K562 (cell line): ENCODE measurements around the gene GPR108. TPM values are rescaled to one million over a fixed set of nuclear protein-coding genes. Genes with fewer than 3 reads are reported as not detected.

Source experiments
- ERF ChIP-seq: fragments of 450-650 bp; formaldehyde crosslinking; IDR thresholded peaks from 2 replicates; pipeline ENCODE4 v1.4.0; 2020; ENCODE audit warnings: mild to moderate bottlenecking, mixed read lengths
- polyA plus RNA-seq, 8 experiments: library from polyadenylated mRNA; depleted of rRNA in 4 of 8; stranded (reverse) in 5 of 8; unstranded in 3 of 8; fragments of >200 nt; fragmentation: Nextera tagmentation in 2 of 8; fragmentation: Illumina TruSeq in 1 of 8; extraction: Ambion mirVana in 2 of 8; extraction: Trizol in 1 of 8; gene quantifications; 2 replicates each; pipeline versions ENCODE4 v1.2.1 to v1.2.3, GENCODE V29; 2011 to 2014; ENCODE audit warnings: inconsistent platforms in 1 of 8, missing spikeins in 1 of 8
- total RNA-seq, 7 experiments: library from RNA; depleted of rRNA in 6 of 7; stranded (reverse); fragments of >200 nt in 6 of 7; fragmentation: Illumina TruSeq in 2 of 7; extraction: Trizol in 2 of 7; gene quantifications; 2 replicates each; pipeline versions ENCODE4 v1.2.1 to v1.2.3, GENCODE V29; 2011 to 2021; ENCODE audit warnings: low replicate concordance in 1 of 7
- TF ChIP-seq, protein P1 (sequence below): sonication (generic); formaldehyde crosslinking; IDR thresholded peaks from 2 replicates; pipeline ENCODE4 v1.8.0; 2023; ENCODE audit warnings: missing genetic modification reagents, mild to moderate bottlenecking, borderline replicate concordance
- TF ChIP-seq, protein P2 (sequence below): fragments of 450-650 bp; formaldehyde crosslinking; conservative IDR thresholded peaks from 2 replicates; pipeline ENCODE4 v1.4.0; 2022; ENCODE audit warnings: mild to moderate bottlenecking, missing genetic modification characterization

GPR108 gene
- total and polyA plus RNA-seq, 9 of the 15 experiments (the other 6 are each of a cell fraction or from before 2014, with no cell fraction given): 2.4 to 33.2 (median 24.4) TPM

DNA sequence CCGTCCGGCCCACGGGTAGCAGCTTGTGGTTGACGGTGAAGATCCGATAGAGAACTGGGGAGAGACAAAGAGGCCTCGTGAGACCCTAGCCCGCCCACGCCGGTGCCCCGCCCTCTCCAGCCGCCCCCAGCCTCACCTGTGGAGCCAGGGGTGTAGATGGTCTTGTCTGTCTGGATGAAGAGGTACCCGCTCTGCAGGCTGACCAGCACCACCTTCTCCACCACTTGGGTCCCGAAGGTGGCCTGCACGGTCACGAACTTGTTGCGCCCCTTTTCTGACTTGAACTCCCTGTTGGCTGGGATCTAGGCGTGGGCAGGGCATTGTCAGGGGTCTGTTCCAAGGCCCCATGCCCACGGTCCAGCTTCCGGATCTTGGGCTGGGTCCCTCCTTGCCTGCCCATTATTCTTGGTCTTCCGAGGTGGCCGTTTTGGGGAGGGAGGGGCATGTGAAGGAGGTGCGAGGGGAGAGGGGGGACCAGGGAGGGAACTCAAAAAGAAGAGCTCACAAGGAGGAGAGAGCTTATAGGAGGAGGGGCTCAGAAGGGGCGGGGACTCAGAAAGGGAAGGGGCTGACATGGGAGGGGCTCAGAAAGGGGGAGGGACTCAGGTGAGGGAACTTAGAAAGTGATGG, 19.2 kb downstream of the GPR108 start (continued):
- TF ChIP-seq, protein P1, sequence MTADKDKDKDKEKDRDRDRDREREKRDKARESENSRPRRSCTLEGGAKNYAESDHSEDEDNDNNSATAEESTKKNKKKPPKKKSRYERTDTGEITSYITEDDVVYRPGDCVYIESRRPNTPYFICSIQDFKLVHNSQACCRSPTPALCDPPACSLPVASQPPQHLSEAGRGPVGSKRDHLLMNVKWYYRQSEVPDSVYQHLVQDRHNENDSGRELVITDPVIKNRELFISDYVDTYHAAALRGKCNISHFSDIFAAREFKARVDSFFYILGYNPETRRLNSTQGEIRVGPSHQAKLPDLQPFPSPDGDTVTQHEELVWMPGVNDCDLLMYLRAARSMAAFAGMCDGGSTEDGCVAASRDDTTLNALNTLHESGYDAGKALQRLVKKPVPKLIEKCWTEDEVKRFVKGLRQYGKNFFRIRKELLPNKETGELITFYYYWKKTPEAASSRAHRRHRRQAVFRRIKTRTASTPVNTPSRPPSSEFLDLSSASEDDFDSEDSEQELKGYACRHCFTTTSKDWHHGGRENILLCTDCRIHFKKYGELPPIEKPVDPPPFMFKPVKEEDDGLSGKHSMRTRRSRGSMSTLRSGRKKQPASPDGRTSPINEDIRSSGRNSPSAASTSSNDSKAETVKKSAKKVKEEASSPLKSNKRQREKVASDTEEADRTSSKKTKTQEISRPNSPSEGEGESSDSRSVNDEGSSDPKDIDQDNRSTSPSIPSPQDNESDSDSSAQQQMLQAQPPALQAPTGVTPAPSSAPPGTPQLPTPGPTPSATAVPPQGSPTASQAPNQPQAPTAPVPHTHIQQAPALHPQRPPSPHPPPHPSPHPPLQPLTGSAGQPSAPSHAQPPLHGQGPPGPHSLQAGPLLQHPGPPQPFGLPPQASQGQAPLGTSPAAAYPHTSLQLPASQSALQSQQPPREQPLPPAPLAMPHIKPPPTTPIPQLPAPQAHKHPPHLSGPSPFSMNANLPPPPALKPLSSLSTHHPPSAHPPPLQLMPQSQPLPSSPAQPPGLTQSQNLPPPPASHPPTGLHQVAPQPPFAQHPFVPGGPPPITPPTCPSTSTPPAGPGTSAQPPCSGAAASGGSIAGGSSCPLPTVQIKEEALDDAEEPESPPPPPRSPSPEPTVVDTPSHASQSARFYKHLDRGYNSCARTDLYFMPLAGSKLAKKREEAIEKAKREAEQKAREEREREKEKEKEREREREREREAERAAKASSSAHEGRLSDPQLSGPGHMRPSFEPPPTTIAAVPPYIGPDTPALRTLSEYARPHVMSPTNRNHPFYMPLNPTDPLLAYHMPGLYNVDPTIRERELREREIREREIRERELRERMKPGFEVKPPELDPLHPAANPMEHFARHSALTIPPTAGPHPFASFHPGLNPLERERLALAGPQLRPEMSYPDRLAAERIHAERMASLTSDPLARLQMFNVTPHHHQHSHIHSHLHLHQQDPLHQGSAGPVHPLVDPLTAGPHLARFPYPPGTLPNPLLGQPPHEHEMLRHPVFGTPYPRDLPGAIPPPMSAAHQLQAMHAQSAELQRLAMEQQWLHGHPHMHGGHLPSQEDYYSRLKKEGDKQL (CRISPR knock-in tag): no peak
- TF ChIP-seq ERF (CRISPR knock-in tag): no peak
- TF ChIP-seq, protein P2, sequence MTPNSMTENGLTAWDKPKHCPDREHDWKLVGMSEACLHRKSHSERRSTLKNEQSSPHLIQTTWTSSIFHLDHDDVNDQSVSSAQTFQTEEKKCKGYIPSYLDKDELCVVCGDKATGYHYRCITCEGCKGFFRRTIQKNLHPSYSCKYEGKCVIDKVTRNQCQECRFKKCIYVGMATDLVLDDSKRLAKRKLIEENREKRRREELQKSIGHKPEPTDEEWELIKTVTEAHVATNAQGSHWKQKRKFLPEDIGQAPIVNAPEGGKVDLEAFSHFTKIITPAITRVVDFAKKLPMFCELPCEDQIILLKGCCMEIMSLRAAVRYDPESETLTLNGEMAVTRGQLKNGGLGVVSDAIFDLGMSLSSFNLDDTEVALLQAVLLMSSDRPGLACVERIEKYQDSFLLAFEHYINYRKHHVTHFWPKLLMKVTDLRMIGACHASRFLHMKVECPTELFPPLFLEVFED (CRISPR knock-in tag): 0 out of 2 replicates have a peak, but pooled peaks have one; percentile 12
